Tibial nerve (tissue), 4 donors: ENCODE data around the gene CRKL.

ENCODE experiments used
- EP300 ChIP-seq, 2 donors: sonication (generic); formaldehyde crosslinking; IDR thresholded peaks; one replicate each; pipeline ENCODE4 v1.6.1; 2017; ENCODE audit warnings: antibody characterized with exemption in 2 of 2, mild to moderate bottlenecking in 1 of 2
- POLR2A ChIP-seq, 2 donors: fragments of 450-650 bp; IDR thresholded peaks; one replicate each; pipeline ENCODE4 v1.6.1; 2017; ENCODE audit warnings: antibody characterized with exemption in 2 of 2, mild to moderate bottlenecking in 2 of 2, moderate library complexity in 2 of 2
- TF ChIP-seq, protein P1 (sequence below), 5 experiments: fragments of 200-600 bp in 3 of 5; fragments of 450-650 bp in 2 of 5; sonication (generic) in 3 of 5; IDR thresholded peaks; one replicate each; pipeline ENCODE4 v1.5.1; 2016 to 2019; ENCODE audit warnings: antibody characterized with exemption in 5 of 5, mild to moderate bottlenecking in 3 of 5, moderate library complexity in 2 of 5

GRCh38 chr22:20997536-20998257 is 80.5 kb downstream of the CRKL start:
- TF ChIP-seq, protein P1, sequence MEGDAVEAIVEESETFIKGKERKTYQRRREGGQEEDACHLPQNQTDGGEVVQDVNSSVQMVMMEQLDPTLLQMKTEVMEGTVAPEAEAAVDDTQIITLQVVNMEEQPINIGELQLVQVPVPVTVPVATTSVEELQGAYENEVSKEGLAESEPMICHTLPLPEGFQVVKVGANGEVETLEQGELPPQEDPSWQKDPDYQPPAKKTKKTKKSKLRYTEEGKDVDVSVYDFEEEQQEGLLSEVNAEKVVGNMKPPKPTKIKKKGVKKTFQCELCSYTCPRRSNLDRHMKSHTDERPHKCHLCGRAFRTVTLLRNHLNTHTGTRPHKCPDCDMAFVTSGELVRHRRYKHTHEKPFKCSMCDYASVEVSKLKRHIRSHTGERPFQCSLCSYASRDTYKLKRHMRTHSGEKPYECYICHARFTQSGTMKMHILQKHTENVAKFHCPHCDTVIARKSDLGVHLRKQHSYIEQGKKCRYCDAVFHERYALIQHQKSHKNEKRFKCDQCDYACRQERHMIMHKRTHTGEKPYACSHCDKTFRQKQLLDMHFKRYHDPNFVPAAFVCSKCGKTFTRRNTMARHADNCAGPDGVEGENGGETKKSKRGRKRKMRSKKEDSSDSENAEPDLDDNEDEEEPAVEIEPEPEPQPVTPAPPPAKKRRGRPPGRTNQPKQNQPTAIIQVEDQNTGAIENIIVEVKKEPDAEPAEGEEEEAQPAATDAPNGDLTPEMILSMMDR (IDR thresholded peaks at IDR 0.05) = no peak
- no peak for TF ChIP-seq POLR2A (IDR thresholded peaks at IDR 0.05)
- TF ChIP-seq EP300 (IDR thresholded peaks at IDR 0.05) = no peak
